Liver (tissue), 9 donors: ENCODE measurements around the gene MCEMP1. TPM values are rescaled to one million over a fixed set of nuclear protein-coding genes. Genes with fewer than 3 reads are reported as not detected.

ENCODE experiments used
- DNase-seq: peaks from one replicate; pipeline ENCODE4 v3.0.0-alpha.2; 2017; ENCODE audit warnings: low spot score
- H3K27ac ChIP-seq, 2 donors: one replicate each; pipeline ENCODE4 v1.7.0; 2013; ENCODE audit warnings: inconsistent platforms in 2 of 2, low read length in 2 of 2, control low read depth in 1 of 2, low read depth in 1 of 2, mild to moderate bottlenecking in 1 of 2
- H3K27me3 ChIP-seq, 4 donors: one replicate each; pipeline versions ENCODE4 v1.6.1 to v1.7.0; 2013; ENCODE audit warnings: low read length in 3 of 4, inconsistent platforms in 1 of 4, mild to moderate bottlenecking in 1 of 4, moderate library complexity in 1 of 4; ENCODE audit not compliant: control insufficient read depth in 4 of 4, insufficient read depth in 4 of 4
- H3K36me3 ChIP-seq, 4 donors: one replicate each; pipeline versions ENCODE4 v1.6.1 to v1.7.0; 2013; ENCODE audit warnings: low read length in 3 of 4, mild to moderate bottlenecking in 3 of 4, low read depth in 1 of 4, moderate library complexity in 1 of 4; ENCODE audit not compliant: control insufficient read depth in 4 of 4, insufficient read depth in 3 of 4
- H3K4me1 ChIP-seq, 4 donors: one replicate each; pipeline versions ENCODE4 v1.6.1 to v1.7.0; 2013; ENCODE audit warnings: low read length in 3 of 4, mild to moderate bottlenecking in 3 of 4, moderate library complexity in 1 of 4; ENCODE audit not compliant: control insufficient read depth in 4 of 4, insufficient read depth in 4 of 4
- H3K4me3 ChIP-seq, 3 donors: one replicate each; pipeline versions ENCODE4 v1.6.1 to v1.7.0; 2013; ENCODE audit warnings: low read length in 3 of 3, control low read depth in 1 of 3, low read depth in 1 of 3, mild to moderate bottlenecking in 1 of 3
- H3K9ac ChIP-seq, 2 donors: one replicate each; pipeline ENCODE4 v1.7.0; 2013; ENCODE audit warnings: low read length in 2 of 2, mild to moderate bottlenecking in 2 of 2, moderate library complexity in 2 of 2, control low read depth in 1 of 2, low read depth in 1 of 2
- H3K9me3 ChIP-seq, 4 donors: one replicate each; pipeline versions ENCODE4 v1.6.1 to v1.7.0; 2013; ENCODE audit warnings: low read length in 3 of 4; ENCODE audit not compliant: control insufficient read depth in 4 of 4
- ATF3 ChIP-seq: IDR thresholded peaks from 2 replicates; pipeline ENCODE4 v1.6.1; 2016; ENCODE audit warnings: antibody characterized with exemption
- CTCF ChIP-seq: fragments of 150-350 bp; IDR thresholded peaks from 2 replicates; pipeline ENCODE4 v1.5.1; 2017; ENCODE audit warnings: improper control_type of control experiment, low read depth, low read length; ENCODE audit not compliant: missing input control
- EGR1 ChIP-seq, 2 donors: IDR thresholded peaks; 2 replicates each; pipeline ENCODE4 v1.6.1; 2016 to 2018; ENCODE audit warnings: antibody characterized with exemption in 2 of 2, low read depth in 2 of 2
- FOXA1 ChIP-seq: IDR thresholded peaks from 2 replicates; pipeline ENCODE4 v1.6.1; 2016; ENCODE audit warnings: antibody characterized with exemption
- FOXA2 ChIP-seq: IDR thresholded peaks from 2 replicates; pipeline ENCODE4 v1.6.1; 2016; ENCODE audit warnings: antibody characterized with exemption
- GABPA ChIP-seq, 2 donors: IDR thresholded peaks in 1 of 2; conservative IDR thresholded peaks in 1 of 2; 2 replicates each; pipeline ENCODE4 v1.6.1; 2016; ENCODE audit warnings: antibody characterized with exemption in 2 of 2, mild to moderate bottlenecking in 1 of 2, moderate library complexity in 1 of 2
- HNF4A ChIP-seq, 2 donors: conservative IDR thresholded peaks; 2 replicates each; pipeline ENCODE4 v1.6.1; 2016; ENCODE audit warnings: antibody characterized with exemption in 2 of 2, mild to moderate bottlenecking in 2 of 2
- HNF4G ChIP-seq: IDR thresholded peaks from 2 replicates; pipeline ENCODE4 v1.6.1; 2016; ENCODE audit warnings: antibody characterized with exemption
- JUND ChIP-seq, 2 donors: IDR thresholded peaks; 2 replicates each; pipeline ENCODE4 v1.6.1; 2016; ENCODE audit warnings: antibody characterized with exemption in 2 of 2
- MAX ChIP-seq: IDR thresholded peaks from 2 replicates; pipeline ENCODE4 v1.6.1; 2016; ENCODE audit warnings: antibody characterized with exemption
- NR2F2 ChIP-seq: IDR thresholded peaks from 2 replicates; pipeline ENCODE4 v1.6.1; 2016; ENCODE audit warnings: antibody characterized with exemption
- RAD21 ChIP-seq, 2 donors: IDR thresholded peaks; 2 replicates each; pipeline ENCODE4 v1.6.1; 2016; ENCODE audit warnings: antibody characterized with exemption in 2 of 2, mild to moderate bottlenecking in 2 of 2
- REST ChIP-seq: IDR thresholded peaks from 2 replicates; pipeline ENCODE4 v1.6.1; 2016; ENCODE audit warnings: antibody characterized with exemption, mild to moderate bottlenecking
- RXRA ChIP-seq, 2 donors: IDR thresholded peaks; 2 replicates each; pipeline ENCODE4 v1.6.1; 2017 to 2018; ENCODE audit warnings: antibody characterized with exemption in 2 of 2, mild to moderate bottlenecking in 1 of 2
- SP1 ChIP-seq: IDR thresholded peaks from 2 replicates; pipeline ENCODE4 v1.6.1; 2018; ENCODE audit warnings: antibody characterized with exemption, mild to moderate bottlenecking
- TAF1 ChIP-seq: conservative IDR thresholded peaks from 2 replicates; pipeline ENCODE4 v1.6.1; 2016; ENCODE audit warnings: antibody characterized with exemption, mild to moderate bottlenecking
- YY1 ChIP-seq: IDR thresholded peaks from 2 replicates; pipeline ENCODE4 v1.6.1; 2016; ENCODE audit warnings: antibody characterized with exemption, mild to moderate bottlenecking
- ZBTB33 ChIP-seq: IDR thresholded peaks from 2 replicates; pipeline ENCODE4 v1.6.1; 2016; ENCODE audit warnings: antibody characterized with exemption
- WGBS: extraction: QIAGEN DNeasy Blood & Tissue Kit; methylation state at CpG from one replicate; pipeline ENCODE4 v1.1.7; 2013; 5-methylcytosine and 5-hydroxymethylcytosine counted together
- polyA plus RNA-seq, 2 donors: library from polyadenylated mRNA; stranded (reverse) in 1 of 2; unstranded in 1 of 2; fragments of 200-250 nt in 1 of 2; fragments of >200 nt in 1 of 2; fragmentation: Nextera tagmentation in 1 of 2; extraction: Ambion mirVana in 1 of 2; gene quantifications; one replicate each; pipeline versions ENCODE4 v1.2.1 to v1.2.3, GENCODE V29; 2013 to 2015
- total RNA-seq, 2 donors: library from RNA; depleted of rRNA; stranded (reverse); fragments of >200 nt; gene quantifications; one replicate each; pipeline ENCODE4 v1.2.3, GENCODE V29; 2014
- donor health status: healthy.
- donor health status: healthy.
- donor health status: healthy.
- donor health status: healthy.
- donor health status: healthy.

Gene MCEMP1
- total and polyA plus RNA-seq, 4 donors, result 0.29 to 0.92 (median 0.48) TPM

GRCh38 chr19:7722231-7722651 is 45.4 kb downstream of the MCEMP1 start:
- H3K27ac ChIP-seq, result no peak overlapping the region
- H3K4me3 ChIP-seq, result no peak overlapping the region
- H3K9me3 ChIP-seq, result no peaks in the 10 kb centered on the region
- no peak for TF ChIP-seq GABPA (IDR thresholded peaks at IDR 0.05 in 1 of 2, conservative IDR thresholded peaks at IDR 0.05 in 1 of 2)
- TF ChIP-seq YY1, result no peak
- TF ChIP-seq TAF1, result no peak
- no peak for TF ChIP-seq JUND (IDR thresholded peaks at IDR 0.05)
- TF ChIP-seq HNF4G, result no peak
- no peak for TF ChIP-seq NR2F2
- no peak for TF ChIP-seq CTCF
- TF ChIP-seq FOXA2, result no peak
- no peak for TF ChIP-seq MAX
- no peak for TF ChIP-seq REST
- no peak for TF ChIP-seq SP1
- TF ChIP-seq EGR1 (IDR thresholded peaks at IDR 0.05; ENCODE audit: low read depth in 2 of 2), result no peak
- no peak for TF ChIP-seq RXRA (IDR thresholded peaks at IDR 0.05)
- no peak for TF ChIP-seq ATF3
- TF ChIP-seq HNF4A (conservative IDR thresholded peaks at IDR 0.05), result no peak
- no peak for TF ChIP-seq FOXA1
- no peak for TF ChIP-seq RAD21 (IDR thresholded peaks at IDR 0.05)
- TF ChIP-seq ZBTB33, result no peak
- H3K9ac ChIP-seq, result no peak overlapping the region
- no peaks in the 10 kb centered on the region for H3K27me3 ChIP-seq
- no peak for DNase-seq
- WGBS, result 55% methylated on average over 5 of the region's 5 CpGs
- no peaks in the 10 kb centered on the region for H3K36me3 ChIP-seq
- H3K4me1 ChIP-seq, result no peaks in the 10 kb centered on the region
